CD4-positive, alpha-beta T cell (primary cell): ENCODE results near the gene CDK15. TPM values are rescaled to one million over a fixed set of nuclear protein-coding genes. Genes with fewer than 3 reads are reported as not detected.

Experiments used
- ATAC-seq: fragments of 200-7000 bp; cut with Tn5 transposase; one replicate; pipeline ENCODE4 v1.10.0; 2022; ENCODE audit warnings: mild to moderate bottlenecking; ENCODE audit not compliant: poor library complexity
- CTCF ChIA-PET: fragments of 350-600 bp; sonication (Branson Sonifier 250); formaldehyde crosslinking; loops from one replicate; lab custom pipeline; 2021; ENCODE audit warnings: antibody characterized with exemption, inconsistent platforms; lab: Charles Lee
- POLR2A ChIA-PET: fragments of 350-600 bp; sonication (Branson Sonifier 250); formaldehyde crosslinking; loops from one replicate; lab custom pipeline; 2021; ENCODE audit warnings: antibody characterized with exemption, inconsistent platforms; lab: Charles Lee
- DNase-seq, 14 experiments: peaks; one replicate each; pipeline ENCODE4 v3.0.0-alpha.2; 2013 to 2020; ENCODE audit warnings: mixed read lengths in 2 of 14
- H3K27ac ChIP-seq, 2 donors: one replicate each; pipeline versions ENCODE4 v1.5.1 to v1.7.0; 2013; ENCODE audit warnings: low read length in 2 of 2, low read depth in 1 of 2, mild to moderate bottlenecking in 1 of 2
- H3K27me3 ChIP-seq, 2 experiments: 1 replicate in 1 of 2; 2 replicates in 1 of 2; pipeline versions ENCODE4 v1.6.1 to v1.7.0; 2013; ENCODE audit warnings: low read length in 2 of 2, control low read depth in 1 of 2, mild to moderate bottlenecking in 1 of 2, moderate library complexity in 1 of 2; ENCODE audit not compliant: insufficient read depth in 2 of 2, control insufficient read depth in 1 of 2
- H3K36me3 ChIP-seq: one replicate; pipeline ENCODE4 v1.6.1; 2013; ENCODE audit warnings: low read length, control low read depth; ENCODE audit not compliant: insufficient read depth
- H3K4me1 ChIP-seq: one replicate; pipeline ENCODE4 v1.6.1; 2013; ENCODE audit warnings: low read length, control low read depth; ENCODE audit not compliant: insufficient read depth
- H3K4me3 ChIP-seq: one replicate; pipeline ENCODE4 v1.5.1; 2013; ENCODE audit warnings: mild to moderate bottlenecking, low read length, moderate library complexity
- H3K9me3 ChIP-seq, 2 experiments: 1 replicate in 1 of 2; 2 replicates in 1 of 2; pipeline versions ENCODE4 v1.6.1 to v1.7.0; 2013; ENCODE audit warnings: low read length in 2 of 2, mild to moderate bottlenecking in 2 of 2, control low read depth in 1 of 2, moderate library complexity in 1 of 2; ENCODE audit not compliant: control insufficient read depth in 1 of 2, insufficient read depth in 1 of 2
- H3K27ac Mint-ChIP-seq: one replicate; pipeline ENCODE4 v1.8.0; 2020; ENCODE audit warnings: mixed read lengths
- H3K27me3 Mint-ChIP-seq: one replicate; pipeline ENCODE4 v1.8.0; 2021; ENCODE audit warnings: mixed read lengths
- H3K36me3 Mint-ChIP-seq: one replicate; pipeline ENCODE4 v1.8.0; 2021; ENCODE audit warnings: low read depth, mixed read lengths
- H3K4me1 Mint-ChIP-seq: one replicate; pipeline ENCODE4 v1.8.0; 2021; ENCODE audit warnings: low read depth, mixed read lengths
- H3K4me3 Mint-ChIP-seq: one replicate; pipeline ENCODE4 v1.8.0; 2020; ENCODE audit warnings: mild to moderate bottlenecking, mixed read lengths
- H3K9me3 Mint-ChIP-seq: one replicate; pipeline ENCODE4 v1.8.0; 2020; ENCODE audit warnings: mixed read lengths
- intact Hi-C, 2 experiments: fragments of 100-400 bp; cut with DNase I in 1 of 2; cut with micrococcal nuclease in 1 of 2; formaldehyde crosslinking; loops; one replicate each; pipeline versions ENCODE4 v1.15.1 to v1.9.0; 2023 to 2025; cut with DNase I, micrococcal nuclease
- total RNA-seq, 174 experiments: library from RNA in 2 of 174; stranded (reverse) in 2 of 174; gene quantifications; one replicate each; pipeline ENCODE4 v1.2.3 and lab custom pipeline; 2021 to 2026
- TF ChIP-seq, protein P1 (sequence below): fragments of 200-600 bp; IDR thresholded peaks from one replicate; pipeline ENCODE4 v1.8.0; 2022; ENCODE audit warnings: antibody characterized with exemption, mild to moderate bottlenecking

Gene CDK15
- total RNA-seq, 2 experiments from 2014 or later: not detected

DNA sequence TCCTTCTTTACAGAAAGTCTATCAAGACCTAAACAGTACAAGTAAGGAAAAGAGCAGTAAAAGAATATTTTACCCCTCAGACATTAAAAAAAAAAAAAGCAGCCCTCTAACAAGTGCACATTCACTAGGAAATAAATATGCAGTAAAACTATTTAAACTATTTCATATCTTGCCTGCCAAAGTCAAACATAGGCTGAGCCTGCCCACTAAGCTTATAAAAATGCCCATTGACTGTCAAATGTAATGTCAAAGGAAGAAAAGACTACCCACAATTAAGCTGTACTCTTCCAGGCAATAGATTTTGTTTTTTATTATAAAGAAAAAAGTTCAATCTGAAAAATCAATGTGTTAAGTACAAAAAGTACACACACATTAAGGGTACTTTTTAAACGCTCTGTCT is 37.4 kb upstream of the CDK15 start:
- H3K4me1 Mint-ChIP-seq: no peaks in the 10 kb centered on the region
- DNase-seq: no peak
- Histone ChIP-seq H3K9me3 (no peaks in the 10 kb centered on the region), H3K27ac (no peak overlapping the region), H3K4me1 (no peaks in the 10 kb centered on the region), H3K36me3 (peaks cover under 1% of the 10 kb centered on the region), H3K4me3 (no peak overlapping the region), H3K27me3 (no peaks in the 10 kb centered on the region)
- H3K9me3 Mint-ChIP-seq: no peaks in the 10 kb centered on the region
- H3K4me3 Mint-ChIP-seq: no peak overlapping the region
- no peaks in the 10 kb centered on the region for H3K27me3 Mint-ChIP-seq
- TF ChIP-seq, protein P1, sequence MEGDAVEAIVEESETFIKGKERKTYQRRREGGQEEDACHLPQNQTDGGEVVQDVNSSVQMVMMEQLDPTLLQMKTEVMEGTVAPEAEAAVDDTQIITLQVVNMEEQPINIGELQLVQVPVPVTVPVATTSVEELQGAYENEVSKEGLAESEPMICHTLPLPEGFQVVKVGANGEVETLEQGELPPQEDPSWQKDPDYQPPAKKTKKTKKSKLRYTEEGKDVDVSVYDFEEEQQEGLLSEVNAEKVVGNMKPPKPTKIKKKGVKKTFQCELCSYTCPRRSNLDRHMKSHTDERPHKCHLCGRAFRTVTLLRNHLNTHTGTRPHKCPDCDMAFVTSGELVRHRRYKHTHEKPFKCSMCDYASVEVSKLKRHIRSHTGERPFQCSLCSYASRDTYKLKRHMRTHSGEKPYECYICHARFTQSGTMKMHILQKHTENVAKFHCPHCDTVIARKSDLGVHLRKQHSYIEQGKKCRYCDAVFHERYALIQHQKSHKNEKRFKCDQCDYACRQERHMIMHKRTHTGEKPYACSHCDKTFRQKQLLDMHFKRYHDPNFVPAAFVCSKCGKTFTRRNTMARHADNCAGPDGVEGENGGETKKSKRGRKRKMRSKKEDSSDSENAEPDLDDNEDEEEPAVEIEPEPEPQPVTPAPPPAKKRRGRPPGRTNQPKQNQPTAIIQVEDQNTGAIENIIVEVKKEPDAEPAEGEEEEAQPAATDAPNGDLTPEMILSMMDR: no peak
- ChIA-PET CTCF (interaction anchor here (1.1 to 1.3 kb wide), 2 partner anchors 12 to 15 kb away, joined by 3 to 4 read pairs; partner anchors contain the start of gene ALS2), POLR2A (interaction anchor here (0.8 kb wide), 1 partner anchor 12 kb away, joined by 3 read pairs; the partner anchor contains the start of gene ALS2)
- H3K36me3 Mint-ChIP-seq: peaks cover 19% of the 10 kb centered on the region
- no peak overlapping the region for H3K27ac Mint-ChIP-seq
- no peak for ATAC-seq
- intact Hi-C loops: no loop called here

DNA sequence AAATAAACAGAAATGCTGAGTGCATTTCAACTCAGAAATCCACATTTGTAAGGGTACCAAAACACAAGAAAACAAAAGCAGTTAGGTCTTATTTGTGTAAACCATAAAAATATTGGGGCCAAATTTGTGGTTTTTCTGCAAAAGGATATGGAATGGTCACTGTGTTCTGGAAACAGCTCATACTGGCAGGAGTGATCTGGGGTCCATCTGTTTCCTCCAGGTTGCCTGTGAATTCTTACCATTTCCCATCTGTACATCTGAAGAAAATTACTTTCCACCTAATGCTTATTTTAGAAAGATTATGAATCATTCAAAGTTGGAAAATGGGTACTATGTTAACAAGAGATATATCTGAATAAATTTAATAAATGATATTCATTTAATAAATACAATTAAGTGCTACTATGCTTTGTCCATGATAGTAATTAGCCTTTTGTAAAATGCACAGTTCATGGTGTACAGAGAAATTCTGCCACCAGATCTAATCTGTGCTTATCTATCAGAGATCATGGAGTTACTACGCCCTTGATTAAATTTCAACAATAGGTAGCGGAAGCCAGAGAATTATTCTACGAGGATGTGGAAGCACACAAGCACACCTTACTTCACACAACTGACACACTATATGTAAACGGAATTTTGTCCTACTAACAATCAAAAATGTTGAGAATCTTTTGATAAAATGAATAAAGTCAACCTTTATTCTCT is 36.5 kb upstream of the CDK15 start:
- H3K36me3 ChIP-seq: no peaks in the 10 kb centered on the region
- ATAC-seq (no peak), DNase-seq (no peak)
- H3K4me3 ChIP-seq: no peak overlapping the region
- TF ChIP-seq, protein P1: no peak
- intact Hi-C loops: loop anchor here in 1 of 2 experiments (10.0 kb wide), 1 partner anchor 1815 kb away; the partner anchor contains the start of genes MAIP1 and TYW5
- no peaks in the 10 kb centered on the region for H3K9me3 ChIP-seq
- no peak overlapping the region for H3K27ac Mint-ChIP-seq
- CTCF ChIA-PET: interaction anchor here (1.1 kb wide), 1 partner anchor 14 kb away, joined by 3 read pairs; no protein-coding TSS in a partner anchor
- H3K27ac ChIP-seq: no peak overlapping the region
- H3K4me1 ChIP-seq: no peaks in the 10 kb centered on the region
- no peaks in the 10 kb centered on the region for H3K9me3 Mint-ChIP-seq
- H3K27me3 Mint-ChIP-seq: no peaks in the 10 kb centered on the region
- no peaks in the 10 kb centered on the region for H3K4me1 Mint-ChIP-seq
- H3K27me3 ChIP-seq: no peaks in the 10 kb centered on the region
- POLR2A ChIA-PET: no interaction called here
- H3K4me3 Mint-ChIP-seq: no peak overlapping the region
- peaks cover 16% of the 10 kb centered on the region for H3K36me3 Mint-ChIP-seq

- intact Hi-C loops: loop anchor here in 1 of 2 experiments (10.0 kb wide), 1 partner anchor 1819 kb away; the partner anchor contains the start of genes MAIP1 and TYW5
- no peaks in the 10 kb centered on the region for H3K9me3 ChIP-seq
- no peaks in the 10 kb centered on the region for H3K27me3 ChIP-seq
- ChIA-PET POLR2A (no interaction called here), CTCF (no interaction called here)
- Mint-ChIP-seq H3K27me3 (no peaks in the 10 kb centered on the region), H3K4me3 (no peak overlapping the region), H3K36me3 (no peaks in the 10 kb centered on the region), H3K27ac (no peak overlapping the region), H3K4me1 (no peaks in the 10 kb centered on the region), H3K9me3 (no peaks in the 10 kb centered on the region)
- H3K36me3 ChIP-seq: no peaks in the 10 kb centered on the region
- no peak for DNase-seq
- no peak overlapping the region for H3K27ac ChIP-seq
- H3K4me3 ChIP-seq: no peak overlapping the region
- TF ChIP-seq, protein P1: no peak
- H3K4me1 ChIP-seq: no peaks in the 10 kb centered on the region
- ATAC-seq: no peak
Measured at GRCh38 chr2:201773990-201774389, 32.3 kb upstream of the CDK15 start.
